ENCODE data around the gene FOXM1. TPM values are rescaled to one million over a fixed set of nuclear protein-coding genes. Genes with fewer than 3 reads are reported as not detected.
A peak's percentile ranks its signal among the peaks of the same experiment; 100 is the strongest.

Gene FOXM1
- total and polyA plus RNA-seq, 10 of the 15 experiments (the other 5 are each of a cell fraction or from before 2014, with no cell fraction given): 15.1 to 63.2 (median 34.2) TPM

- ChIA-PET RAD21 (ENCODE audit: unreplicated experiment) (no interaction called here), SMC1A (ENCODE audit: uncharacterized antibody, unreplicated experiment) (no interaction called here), CTCF (no interaction called here), POLR2A (interaction anchor here (0.7 kb wide), 2 partner anchors 26 to 948 kb away, joined by 3 read pairs; no protein-coding TSS in a partner anchor)
- Histone ChIP-seq H3K27me3 (replicated peaks in 1 of 2; ENCODE audit: control insufficient read depth in 2 of 2, insufficient read depth in 2 of 2, low read length in 1 of 2) (no peaks in the 10 kb centered on the region), H3K4me2 (ENCODE audit: control insufficient read depth, insufficient read depth) (no peak overlapping the region), H3K9me3 (replicated peaks; ENCODE audit: control insufficient read depth, insufficient read depth, low read length) (no peaks in the 10 kb centered on the region), H3K36me3 (ENCODE audit: control insufficient read depth in 2 of 2, insufficient read depth in 2 of 2, low read length in 1 of 2) (peaks cover 5 to 18% of the 10 kb centered on the region in 2 experiments), H2AFZ (ENCODE audit: control insufficient read depth, low read depth, low read length) (no peak overlapping the region), H3K4me1 (ENCODE audit: control insufficient read depth, insufficient read depth, low read length) (no peaks in the 10 kb centered on the region), H3K79me2 (ENCODE audit: control insufficient read depth, insufficient read depth, low read length) (no peaks in the 10 kb centered on the region), H4K20me1 (ENCODE audit: control insufficient read depth, insufficient read depth) (no peaks in the 10 kb centered on the region; the same call in 1 of the 2 replicates), H3K9ac (ENCODE audit: control insufficient read depth, insufficient read depth, low read length) (no peak overlapping the region), H3K4me3 (no peak overlapping the region), H3K27ac (ENCODE audit: control insufficient read depth, insufficient read depth) (no peak overlapping the region)
- in situ Hi-C loops (cut with MboI) (no loop called here), intact Hi-C loops (cut with micrococcal nuclease; ENCODE audit: unreplicated experiment) (no loop called here)
- WGBS (ENCODE audit: insufficient coverage, insufficient replicate concordance, low lambda C conversion rate, missing lambda C conversion rate): 92% methylated on average over 3 of the region's 3 CpGs
- TF ChIP-seq ATF2 (IDR thresholded peaks at IDR 0.05; ENCODE audit: low read length) (no peak), EED (IDR thresholded peaks at IDR 0.05; ENCODE audit: low read depth) (no peak), MTA3 (IDR thresholded peaks at IDR 0.05; ENCODE audit: borderline replicate concordance, low read length) (no peak), NR2F1 (conservative IDR thresholded peaks at IDR 0.05) (no peak), CBX3 (IDR thresholded peaks at IDR 0.05; ENCODE audit: borderline replicate concordance, low read depth) (no peak), ELK1 (IDR thresholded peaks at IDR 0.05; ENCODE audit: low read depth, low read length) (no peak)
- FAIRE-seq (no peak), ATAC-seq (no peak), DNase-seq (ENCODE audit: low read depth, low spot score) (no peak)
- TSS peak; percentile 9 for BruUV-seq (replicated peaks)
These were observed 50.9 kb downstream of the FOXM1 start for GRCh38 chr12:2826036-2826435.

Measured in GM12878 (cell line).